Measurements from ENCODE around the gene LIN52. TPM values are rescaled to one million over a fixed set of nuclear protein-coding genes. Genes with fewer than 3 reads are reported as not detected.

The LIN52 gene
- total RNA-seq, 3 donors from 2014 or later, result 4.1 to 9.0 (median 7.4) TPM

- intact Hi-C loops (cut with DNase I, micrococcal nuclease), result no loop called here
- TF ChIP-seq CTCF (IDR thresholded peaks at IDR 0.05), result no peak
These were observed 36.5 kb upstream of the LIN52 start for GRCh38 chr14:74048281-74048680.

GRCh38 chr14:74049876-74050495 lies 34.8 kb upstream of the LIN52 start:
- no peak for ATAC-seq
- TF ChIP-seq CTCF (IDR thresholded peaks at IDR 0.05), result no peak
- H3K9me3 ChIP-seq, result no peaks in the 10 kb centered on the region
- H3K4me1 ChIP-seq (ENCODE audit: low read depth), result no peaks in the 10 kb centered on the region
- no peaks in the 10 kb centered on the region for H3K36me3 ChIP-seq (ENCODE audit: low read depth)
- DNase-seq, result no peak
- intact Hi-C loops (cut with DNase I, micrococcal nuclease), result no loop called here
- H3K4me3 ChIP-seq, result no peak overlapping the region

More at GRCh38 chr14:74048281-74048680, 36.5 kb upstream of the LIN52 start:
- no peak overlapping the region for H3K4me3 ChIP-seq
- ATAC-seq, result no peak
- no peaks in the 10 kb centered on the region for H3K4me1 ChIP-seq (ENCODE audit: low read depth)
- no peak for DNase-seq
- no peaks in the 10 kb centered on the region for H3K36me3 ChIP-seq (ENCODE audit: low read depth)
- no peaks in the 10 kb centered on the region for H3K9me3 ChIP-seq

- ATAC-seq, result no peak
- H3K4me1 ChIP-seq (ENCODE audit: low read depth), result no peaks in the 10 kb centered on the region
- H3K9me3 ChIP-seq, result no peaks in the 10 kb centered on the region
- TF ChIP-seq CTCF (IDR thresholded peaks at IDR 0.05), result no peak
- no peaks in the 10 kb centered on the region for H3K36me3 ChIP-seq (ENCODE audit: low read depth)
- no peak for DNase-seq
- intact Hi-C loops (cut with DNase I, micrococcal nuclease), result no loop called here
- H3K4me3 ChIP-seq, result no peak overlapping the region
These were observed 22.0 kb upstream of the LIN52 start for GRCh38 chr14:74062809-74063150.

GRCh38 chr14:74064426-74064825 lies 20.3 kb upstream of the LIN52 start:
- no peaks in the 10 kb centered on the region for H3K4me1 ChIP-seq (ENCODE audit: low read depth)
- no peaks in the 10 kb centered on the region for H3K9me3 ChIP-seq
- intact Hi-C loops (cut with DNase I, micrococcal nuclease), result no loop called here
- H3K4me3 ChIP-seq, result no peak overlapping the region
- no peak for TF ChIP-seq CTCF (IDR thresholded peaks at IDR 0.05)
- DNase-seq, result no peak
- no peak for ATAC-seq
- no peaks in the 10 kb centered on the region for H3K36me3 ChIP-seq (ENCODE audit: low read depth)

- Histone ChIP-seq H3K9me3 (no peaks in the 10 kb centered on the region), H3K4me3 (no peak overlapping the region), H3K4me1 (ENCODE audit: low read depth) (no peaks in the 10 kb centered on the region), H3K36me3 (ENCODE audit: low read depth) (no peaks in the 10 kb centered on the region)
- no peak for DNase-seq
- TF ChIP-seq CTCF (IDR thresholded peaks at IDR 0.05), result no peak
- no peak for ATAC-seq
- intact Hi-C loops (cut with DNase I, micrococcal nuclease), result no loop called here
These were observed 19.9 kb upstream of the LIN52 start for GRCh38 chr14:74064883-74065282.

Measured in mucosa of descending colon (tissue), 3 donors.